DOHH2 (cell line): ENCODE measurements around the gene SEMA5A.

ENCODE experiments used
- CTCF ChIP-seq: fragments of 200-600 bp; sonication (generic); IDR thresholded peaks from one replicate; pipeline ENCODE4 v1.5.1; 2014; ENCODE audit warnings: antibody characterized with exemption, mild to moderate bottlenecking, low read depth, low read length; ENCODE audit not compliant: poor library complexity, severe bottlenecking
- EZH2phosphoT487 ChIP-seq: fragments of 200-600 bp; sonication (generic); IDR thresholded peaks from 2 replicates; pipeline ENCODE4 v1.6.1; 2017; ENCODE audit warnings: borderline replicate concordance, mild to moderate bottlenecking, antibody characterized with exemption, low read length, moderate library complexity, mixed read lengths

GRCh38 chr5:9519537-9519936 lies 26.3 kb downstream of the SEMA5A start:
- TF ChIP-seq CTCF (no peak), EZH2phosphoT487 (no peak)
